A549 (cell line): ENCODE data around the gene PARD3B.

Experiments
- CEBPB ChIP-seq, 2 experiments: fragments of >200 bp in 1 of 2; sonication (Bioruptor Twin) in 1 of 2; formaldehyde crosslinking in 1 of 2; IDR thresholded peaks; 2 replicates each; pipeline ENCODE4 v1.6.1; 2012 to 2016
- CHD2 ChIP-seq: fragments of 150-350 bp; IDR thresholded peaks from 2 replicates; pipeline ENCODE4 v1.6.1; 2014; ENCODE audit warnings: low read length; ENCODE audit not compliant: partially characterized antibody
- CTCF ChIP-seq: fragments of >200 bp; sonication (Bioruptor Twin); formaldehyde crosslinking; IDR thresholded peaks from 3 replicates; pipeline ENCODE4 v1.5.1; 2016
- FOSL2 ChIP-seq, 2 experiments: fragments of 450-650 bp in 1 of 2; fragments of >200 bp in 1 of 2; sonication (Bioruptor Twin) in 1 of 2; formaldehyde crosslinking; IDR thresholded peaks; 2 replicates each; pipeline versions ENCODE4 v1.5.0 to v1.6.1; 2016 to 2020; ENCODE audit warnings: mild to moderate bottlenecking in 1 of 2, moderate library complexity in 1 of 2
- HOXA7 ChIP-seq: fragments of 250-450 bp; sonication (Bioruptor Pico); IDR thresholded peaks from 2 replicates; pipeline ENCODE4 v1.5.0; 2020; ENCODE audit warnings: mild to moderate bottlenecking, moderate library complexity
- JUNB ChIP-seq: fragments of >200 bp; sonication (Bioruptor Twin); formaldehyde crosslinking; IDR thresholded peaks from 2 replicates; pipeline ENCODE4 v1.6.1; 2016
- MAFK ChIP-seq: fragments of 450-650 bp; IDR thresholded peaks from 2 replicates; pipeline ENCODE4 v1.6.1; 2014; ENCODE audit not compliant: partially characterized antibody
- POLR2A ChIP-seq: IDR thresholded peaks from 2 replicates; pipeline ENCODE4 v1.6.1; 2012; ENCODE audit warnings: mild to moderate bottlenecking, low read length
- REST ChIP-seq: fragments of 200-600 bp; sonication (generic); IDR thresholded peaks from 2 replicates; pipeline ENCODE4 v1.6.1; 2016; ENCODE audit warnings: antibody characterized with exemption, mild to moderate bottlenecking, moderate library complexity
- SREBF2 ChIP-seq: fragments of 450-650 bp; IDR thresholded peaks from 2 replicates; pipeline ENCODE4 v1.6.1; 2014; ENCODE audit warnings: mild to moderate bottlenecking, moderate library complexity

GRCh38 chr2:205017381-205017780 lies 472.1 kb downstream of the PARD3B start:
- TF ChIP-seq CTCF (no peak), FOSL2 (IDR thresholded peaks at IDR 0.05) (no peak), FOSL2 (CRISPR knock-in tag; IDR thresholded peaks at IDR 0.05) (no peak), CHD2 (no peak), POLR2A (no peak), JUNB (no peak), CEBPB (IDR thresholded peaks at IDR 0.05) (no peak), HOXA7 (no peak), MAFK (no peak), REST (no peak), SREBF2 (no peak)
